Endothelial cell of umbilical vein (primary cell): ENCODE measurements around the gene INPP4B. TPM values are rescaled to one million over a fixed set of nuclear protein-coding genes. Genes with fewer than 3 reads are reported as not detected.

Experiments used
- BruUV-seq: library from RNA; stranded (reverse); fragments of 400-500 nt; replicated peaks from 2 replicates; lab custom pipeline; 2021; lab: Mats Ljungman, UMichigan
- CTCF ChIA-PET: fragments of 300-600, 350-600 bp; sonication (Branson Sonifier 250); formaldehyde crosslinking; loops from one replicate; lab custom pipeline; 2021; ENCODE audit warnings: antibody characterized with exemption, inconsistent platforms; lab: Charles Lee
- POLR2A ChIA-PET: fragments of 300-600, 350-600 bp; sonication (Branson Sonifier 250); formaldehyde crosslinking; loops from one replicate; lab custom pipeline; 2021; ENCODE audit warnings: antibody characterized with exemption, inconsistent platforms; lab: Charles Lee
- DNase-seq: peaks from one replicate; pipeline ENCODE4 v3.0.0-alpha.2; 2011; ENCODE audit warnings: low read depth, low spot score
- FAIRE-seq: peaks from 2 replicates; lab custom pipeline; 2011; peaks lifted over from hg19 to GRCh38; lab: Jason Lieb, UNC
- H2AFZ ChIP-seq: 2 replicates; pipeline ENCODE4 v1.6.0; 2012; ENCODE audit warnings: low read depth, low read length, control low read depth, inconsistent platforms
- H3K27ac ChIP-seq: 2 replicates; pipeline ENCODE4 v1.5.1; 2011; ENCODE audit warnings: low read depth, mild to moderate bottlenecking, control low read depth, low read length, moderate library complexity; ENCODE audit not compliant: insufficient read depth
- H3K27me3 ChIP-seq, 2 experiments: 2 replicates each; pipeline versions ENCODE4 v1.6.0 to v1.6.1; 2011; ENCODE audit warnings: low read length in 2 of 2, mixed read lengths in 1 of 2; ENCODE audit not compliant: control insufficient read depth in 2 of 2, insufficient read depth in 2 of 2
- H3K36me3 ChIP-seq, 2 experiments: 2 replicates in 1 of 2; 3 replicates in 1 of 2; pipeline ENCODE4 v1.5.1; 2011; ENCODE audit warnings: low read length in 2 of 2, mild to moderate bottlenecking in 1 of 2, moderate library complexity in 1 of 2; ENCODE audit not compliant: control insufficient read depth in 2 of 2, insufficient read depth in 2 of 2; ENCODE audit errors: extremely low read depth in 1 of 2
- H3K4me1 ChIP-seq: 3 replicates; pipeline ENCODE4 v1.5.1; 2011; ENCODE audit warnings: mild to moderate bottlenecking, low read length; ENCODE audit not compliant: control insufficient read depth, insufficient read depth; ENCODE audit errors: extremely low read depth
- H3K4me2 ChIP-seq: 2 replicates; pipeline ENCODE4 v1.6.1; 2011; ENCODE audit warnings: low read length, control low read depth, mixed read lengths; ENCODE audit not compliant: insufficient read depth
- H3K4me3 ChIP-seq, 3 experiments: fragments of 200-600 bp in 1 of 3; sonication (generic), shearing (Covaris generic) in 1 of 3; replicated peaks in 1 of 3; 2 replicates each; pipeline ENCODE4 v1.5.1; 2011 to 2016; ENCODE audit warnings: control low read depth in 3 of 3, low read length in 3 of 3, mild to moderate bottlenecking in 2 of 3, inconsistent platforms in 1 of 3, low read depth in 1 of 3, moderate library complexity in 1 of 3; ENCODE audit not compliant: insufficient read depth in 1 of 3
- H3K79me2 ChIP-seq: 2 replicates; pipeline ENCODE4 v1.6.0; 2012; ENCODE audit warnings: low read length, inconsistent platforms; ENCODE audit not compliant: control insufficient read depth, insufficient read depth
- H3K9ac ChIP-seq: replicated peaks from 2 replicates; pipeline ENCODE3; 2011; ENCODE audit warnings: low read length, control low read depth; ENCODE audit not compliant: insufficient read depth; ENCODE audit errors: extremely low read depth
- H3K9me1 ChIP-seq: replicated peaks from 3 replicates; pipeline ENCODE4 v1.6.0; 2011; ENCODE audit warnings: mild to moderate bottlenecking, low read length; ENCODE audit not compliant: control insufficient read depth, insufficient read depth; ENCODE audit errors: extremely low read depth
- H3K9me3 ChIP-seq: replicated peaks from 2 replicates; pipeline ENCODE4 v1.5.1; 2012; ENCODE audit warnings: low read length, inconsistent platforms; ENCODE audit not compliant: control insufficient read depth, insufficient read depth
- H4K20me1 ChIP-seq: replicated peaks from 2 replicates; pipeline ENCODE3; 2011; ENCODE audit warnings: mild to moderate bottlenecking, low read length; ENCODE audit not compliant: control insufficient read depth, insufficient read depth; ENCODE audit errors: extremely low read depth
- EZH2 ChIP-seq: IDR thresholded peaks from 2 replicates; pipeline ENCODE4 v1.6.1; 2012; ENCODE audit warnings: borderline replicate concordance, low read depth, mild to moderate bottlenecking, moderate library complexity, low read length, inconsistent platforms; ENCODE audit not compliant: severe bottlenecking
- FOS ChIP-seq: IDR thresholded peaks from 2 replicates; pipeline ENCODE4 v1.6.1; 2011; ENCODE audit warnings: mild to moderate bottlenecking, low read length, moderate library complexity, borderline replicate concordance; ENCODE audit not compliant: insufficient read depth
- GATA2 ChIP-seq: IDR thresholded peaks from 2 replicates; pipeline ENCODE4 v1.7.0; 2011; ENCODE audit warnings: low read depth, mild to moderate bottlenecking, moderate library complexity, mixed read lengths, low read length; ENCODE audit not compliant: insufficient read length, insufficient read depth
- JUN ChIP-seq: IDR thresholded peaks from 2 replicates; pipeline ENCODE4 v1.6.1; 2011; ENCODE audit warnings: borderline replicate concordance, low read depth; ENCODE audit not compliant: insufficient read length, insufficient read depth
- MYC ChIP-seq: IDR thresholded peaks from one replicate; pipeline ENCODE4 v1.6.1; 2011; ENCODE audit warnings: mild to moderate bottlenecking, low read depth, low read length
- POLR2A ChIP-seq: IDR thresholded peaks from 2 replicates; pipeline ENCODE4 v1.6.1; 2012; ENCODE audit warnings: low read depth, mild to moderate bottlenecking, control low read depth, low read length
- POLR2AphosphoS5 ChIP-seq: IDR thresholded peaks from 2 replicates; pipeline ENCODE4 v1.6.1; 2012; ENCODE audit warnings: low read depth, mild to moderate bottlenecking, control low read depth, low read length, moderate library complexity; ENCODE audit not compliant: insufficient read depth
- dilution Hi-C: fragments of 300-500 bp; cut with MboI; formaldehyde crosslinking; loops from one replicate; pipeline ENCODE4 v1.15.0; 2019; ENCODE audit warnings: low sequenced_read_pairs; ENCODE audit not compliant: extremely low pct_ligation_motif_present
- intact Hi-C: fragments of 100-400 bp; cut with micrococcal nuclease; formaldehyde crosslinking; loops from one replicate; pipeline ENCODE4 v1.10.0; 2022
- polyA plus RNA-seq, 4 experiments: library from polyadenylated mRNA; depleted of rRNA in 3 of 4; stranded (reverse) in 3 of 4; unstranded in 1 of 4; fragments of >200 nt; gene quantifications; 2 replicates each; pipeline versions ENCODE4 v1.2.1 to v1.2.3, GENCODE V29; 2011 to 2012; ENCODE audit warnings: missing spikeins in 1 of 4
- total RNA-seq: library from RNA; stranded (reverse); gene quantifications from 2 replicates; pipeline ENCODE4 v1.2.3, GENCODE V29; 2021
- TF ChIP-seq, protein P1 (sequence below): IDR thresholded peaks from 2 replicates; pipeline ENCODE4 v1.6.1; 2011; ENCODE audit not compliant: insufficient read depth, insufficient read length
- TF ChIP-seq, protein P2 (sequence below), 2 donors: IDR thresholded peaks; 1 replicate in 1 of 2; 2 replicates in 1 of 2; pipeline ENCODE4 v1.5.1; 2011; ENCODE audit warnings: low read length in 2 of 2, mild to moderate bottlenecking in 2 of 2, moderate library complexity in 2 of 2, control low read depth in 1 of 2, inconsistent platforms in 1 of 2, low read depth in 1 of 2; ENCODE audit not compliant: insufficient read depth in 1 of 2; ENCODE audit errors: extremely low read depth in 1 of 2

The INPP4B gene
- total and polyA plus RNA-seq, 2 donors (not counting 3 experiments of a cell fraction or from before 2014, with no cell fraction given) = 0.41 to 3.1 TPM

DNA sequence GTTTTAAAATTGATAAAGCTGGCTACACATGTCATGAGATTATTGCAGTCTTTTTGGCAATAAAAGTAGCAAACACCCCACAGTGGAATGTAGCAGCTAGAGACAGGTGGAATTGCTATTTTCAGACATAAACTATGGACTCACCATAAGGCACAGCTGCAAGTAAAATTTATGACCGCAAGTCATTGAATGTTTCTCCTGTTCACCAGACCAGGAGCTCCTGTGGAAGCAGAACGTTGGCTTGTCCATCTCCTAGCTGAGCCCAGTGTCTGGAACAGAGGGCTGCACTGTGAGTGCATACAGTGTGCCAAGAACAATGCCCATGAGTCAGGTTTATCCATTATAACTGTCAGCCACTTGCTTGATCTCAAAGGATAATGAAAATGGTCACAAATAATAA lies 538.2 kb downstream of the INPP4B start:
- no TSS peak for BruUV-seq
- H3K4me3 ChIP-seq = no peak overlapping the region
- intact Hi-C loops = no loop called here
- ChIA-PET CTCF (interaction anchor here (1.0 to 1.5 kb wide), 5 partner anchors 11 to 1423 kb away, joined by 3 to 5 read pairs (median 3); no protein-coding TSS in a partner anchor), POLR2A (no interaction called here)
- no peaks in the 10 kb centered on the region for H3K9me3 ChIP-seq
- H3K79me2 ChIP-seq = no peaks in the 10 kb centered on the region
- no peak overlapping the region for H2AFZ ChIP-seq
- H3K9me1 ChIP-seq = no peaks in the 10 kb centered on the region
- dilution Hi-C loops = no loop called here
- no peaks in the 10 kb centered on the region for H3K4me1 ChIP-seq
- TF ChIP-seq MYC (no peak), FOS (no peak), POLR2AphosphoS5 (no peak), POLR2A (no peak)
- TF ChIP-seq, protein P1, sequence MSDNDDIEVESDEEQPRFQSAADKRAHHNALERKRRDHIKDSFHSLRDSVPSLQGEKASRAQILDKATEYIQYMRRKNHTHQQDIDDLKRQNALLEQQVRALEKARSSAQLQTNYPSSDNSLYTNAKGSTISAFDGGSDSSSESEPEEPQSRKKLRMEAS = no peak
- FAIRE-seq = no peak
- H4K20me1 ChIP-seq = no peaks in the 10 kb centered on the region
- no peak overlapping the region for H3K4me2 ChIP-seq
- DNase-seq = no peak
- no peaks in the 10 kb centered on the region for H3K27me3 ChIP-seq
- H3K27ac ChIP-seq = no peak overlapping the region
- H3K36me3 ChIP-seq = no peaks in the 10 kb centered on the region
- H3K9ac ChIP-seq = no peak overlapping the region

DNA sequence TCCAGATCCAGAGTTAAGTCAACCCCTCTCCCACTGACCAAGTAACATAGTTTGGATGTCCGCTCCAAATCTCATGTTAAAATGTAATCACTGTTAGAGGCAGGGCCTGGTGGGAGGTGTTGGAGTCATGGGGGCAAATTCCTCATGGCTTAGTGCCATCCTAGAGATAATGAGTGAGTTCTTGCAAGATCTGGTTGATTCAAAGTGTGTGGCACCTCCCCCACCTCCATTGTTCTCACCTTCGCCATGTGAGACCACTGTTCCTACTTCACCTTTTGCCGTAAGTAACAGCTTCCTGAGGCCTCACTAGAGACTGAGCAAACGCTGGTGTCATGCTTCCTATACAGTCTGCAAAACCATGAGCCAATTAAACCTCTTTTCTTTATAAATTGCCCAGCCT lies 548.8 kb downstream of the INPP4B start:
- Histone ChIP-seq H3K36me3 (no peaks in the 10 kb centered on the region), H3K4me1 (no peaks in the 10 kb centered on the region), H3K4me3 (no peak overlapping the region), H4K20me1 (no peaks in the 10 kb centered on the region), H3K9ac (no peak overlapping the region), H3K27ac (no peak overlapping the region), H3K9me1 (no peaks in the 10 kb centered on the region), H2AFZ (no peak overlapping the region), H3K9me3 (no peaks in the 10 kb centered on the region), H3K27me3 (no peaks in the 10 kb centered on the region), H3K79me2 (no peaks in the 10 kb centered on the region), H3K4me2 (no peak overlapping the region)
- DNase-seq = no peak
- POLR2A ChIA-PET = no interaction called here
- no peak for TF ChIP-seq FOS
- TF ChIP-seq, protein P1 = no peak
- TF ChIP-seq POLR2AphosphoS5 = no peak
- no peak for TF ChIP-seq EZH2
- no peak for TF ChIP-seq JUN
- TF ChIP-seq, protein P2, sequence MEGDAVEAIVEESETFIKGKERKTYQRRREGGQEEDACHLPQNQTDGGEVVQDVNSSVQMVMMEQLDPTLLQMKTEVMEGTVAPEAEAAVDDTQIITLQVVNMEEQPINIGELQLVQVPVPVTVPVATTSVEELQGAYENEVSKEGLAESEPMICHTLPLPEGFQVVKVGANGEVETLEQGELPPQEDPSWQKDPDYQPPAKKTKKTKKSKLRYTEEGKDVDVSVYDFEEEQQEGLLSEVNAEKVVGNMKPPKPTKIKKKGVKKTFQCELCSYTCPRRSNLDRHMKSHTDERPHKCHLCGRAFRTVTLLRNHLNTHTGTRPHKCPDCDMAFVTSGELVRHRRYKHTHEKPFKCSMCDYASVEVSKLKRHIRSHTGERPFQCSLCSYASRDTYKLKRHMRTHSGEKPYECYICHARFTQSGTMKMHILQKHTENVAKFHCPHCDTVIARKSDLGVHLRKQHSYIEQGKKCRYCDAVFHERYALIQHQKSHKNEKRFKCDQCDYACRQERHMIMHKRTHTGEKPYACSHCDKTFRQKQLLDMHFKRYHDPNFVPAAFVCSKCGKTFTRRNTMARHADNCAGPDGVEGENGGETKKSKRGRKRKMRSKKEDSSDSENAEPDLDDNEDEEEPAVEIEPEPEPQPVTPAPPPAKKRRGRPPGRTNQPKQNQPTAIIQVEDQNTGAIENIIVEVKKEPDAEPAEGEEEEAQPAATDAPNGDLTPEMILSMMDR (IDR thresholded peaks at IDR 0.05; ENCODE audit: extremely low read depth in 1 of 2, insufficient read depth in 1 of 2, low read depth in 1 of 2, low read length in 2 of 2) = no peak
- TF ChIP-seq GATA2 = no peak
- no peak for TF ChIP-seq POLR2A
- no peak for TF ChIP-seq MYC
- dilution Hi-C loops = no loop called here
- BruUV-seq = no TSS peak
- CTCF ChIA-PET = interaction anchor here (1.4 kb wide), 1 partner anchor 10 kb away, joined by 3 read pairs; no protein-coding TSS in a partner anchor
- intact Hi-C loops = no loop called here
- no peak for FAIRE-seq
